Kidney (tissue), 14 donors: Measurements from ENCODE around the gene ITPK1. TPM values are rescaled to one million over a fixed set of nuclear protein-coding genes. Genes with fewer than 3 reads are reported as not detected.

Source experiments
- DNase-seq, 5 donors: peaks; one replicate each; pipeline ENCODE4 v3.0.0-alpha.2; 2013 to 2020
- FAIRE-seq: peaks from 2 replicates; lab custom pipeline; 2012; peaks lifted over from hg19 to GRCh38; lab: Jason Lieb, UNC
- H3K27ac ChIP-seq, 2 donors: one replicate each; pipeline ENCODE4 v1.7.0; 2013; ENCODE audit warnings: low read depth in 2 of 2, low read length in 2 of 2, inconsistent platforms in 1 of 2
- H3K27me3 ChIP-seq: one replicate; pipeline ENCODE4 v1.7.1; 2013; ENCODE audit warnings: low read length, inconsistent platforms; ENCODE audit not compliant: control insufficient read depth, insufficient read depth
- H3K36me3 ChIP-seq, 3 donors: one replicate each; pipeline versions ENCODE4 v1.7.0 to v1.7.1; 2013; ENCODE audit warnings: low read length in 3 of 3, control low read depth in 1 of 3, inconsistent platforms in 1 of 3; ENCODE audit not compliant: insufficient read depth in 3 of 3, control insufficient read depth in 2 of 3
- H3K4me1 ChIP-seq, 3 donors: one replicate each; pipeline versions ENCODE4 v1.7.0 to v1.7.1; 2013; ENCODE audit warnings: low read length in 3 of 3, inconsistent platforms in 1 of 3, low read depth in 1 of 3; ENCODE audit not compliant: control insufficient read depth in 2 of 3, insufficient read depth in 2 of 3
- H3K4me3 ChIP-seq, 3 donors: one replicate each; pipeline versions ENCODE4 v1.7.0 to v1.8.1; 2013; ENCODE audit warnings: low read length in 3 of 3, control low read depth in 1 of 3, inconsistent platforms in 1 of 3
- H3K9ac ChIP-seq, 3 donors: one replicate each; pipeline versions ENCODE4 v1.7.0 to v1.7.1; 2013; ENCODE audit warnings: low read length in 3 of 3, control low read depth in 1 of 3, inconsistent platforms in 1 of 3
- H3K9me3 ChIP-seq, 3 donors: one replicate each; pipeline versions ENCODE4 v1.7.0 to v1.7.1; 2013; ENCODE audit warnings: low read length in 3 of 3, control low read depth in 1 of 3, inconsistent platforms in 1 of 3; ENCODE audit not compliant: control insufficient read depth in 2 of 3, insufficient read depth in 1 of 3
- intact Hi-C: fragments of 100-400 bp; cut with DNase I; formaldehyde crosslinking; loops from one replicate; pipeline ENCODE4 v1.11.1; 2022
- polyA plus RNA-seq: library from polyadenylated mRNA; stranded (reverse); fragments of 350-450 nt; fragmentation: Illumina TruSeq; extraction: RNeasy Lipid Tissue Mini Kit (QIAGEN cat#74804); gene quantifications from one replicate; pipeline ENCODE4 v1.2.3, GENCODE V29; 2014; ENCODE audit warnings: low read depth, low replicate concordance; ENCODE audit not compliant: insufficient read depth
- total RNA-seq: library from RNA; stranded (reverse); fragmentation: NEBNext Ultra II Directional; extraction: Animal tissue kit (Norgen Biotek cat#: 25700); gene quantifications from one replicate; pipeline ENCODE4 v1.2.1, GENCODE V29; 2021
- TF ChIP-seq, protein P1 (sequence below): IDR thresholded peaks from 3 replicates; pipeline ENCODE4 v1.5.1; 2012; ENCODE audit warnings: mild to moderate bottlenecking, moderate library complexity, borderline replicate concordance; ENCODE audit not compliant: insufficient read depth; ENCODE audit errors: extremely low read depth
- donor health status: control.
- donor health status: control.
- donor health status: control.
- donor health status: control.
- donor health status: control.
- donor health status: DM: yes; HTN: yes; CAD: no.
- donor health status: Normal renal cell carcinoma (clear cell type).

Gene ITPK1
- total and polyA plus RNA-seq, 2 donors from 2014 or later, result 43.6 to 92.0 TPM

DNA sequence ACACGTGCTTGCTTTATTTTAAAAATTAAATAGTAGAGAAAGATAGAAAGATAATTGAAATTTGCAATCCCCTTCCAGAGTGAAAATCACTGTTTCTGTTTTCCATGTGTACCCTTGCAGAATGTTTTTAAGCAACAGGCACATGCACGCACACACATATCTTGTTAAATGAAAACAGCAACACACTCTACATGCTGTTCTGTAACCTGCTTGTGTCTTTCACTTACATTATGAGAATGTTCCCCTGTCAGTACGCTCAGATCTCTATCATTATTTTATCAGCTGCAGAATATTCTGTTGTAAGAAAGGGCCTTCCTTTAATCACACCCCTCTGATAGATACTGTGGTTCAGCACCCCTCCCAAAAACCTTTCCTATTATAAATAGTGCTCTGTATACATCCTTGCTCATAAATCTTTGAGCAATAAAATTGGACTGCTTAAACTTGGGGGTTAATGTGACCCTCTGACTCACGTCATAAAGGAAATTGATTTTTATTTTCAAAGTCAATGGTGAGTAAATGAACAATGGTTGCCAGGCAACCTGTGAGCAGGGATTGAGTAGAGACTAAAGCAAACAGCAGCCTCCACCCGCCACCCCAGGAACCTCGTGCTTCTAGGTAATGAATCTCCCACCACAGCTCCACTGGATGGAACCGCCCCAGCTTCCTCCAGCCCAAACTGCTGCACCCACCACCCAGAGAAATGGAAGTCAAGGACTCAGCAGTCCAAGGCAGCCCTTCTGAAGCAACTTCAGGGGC is 224.7 kb downstream of the ITPK1 start:
- Histone ChIP-seq H3K27ac (no peak overlapping the region), H3K27me3 (no peaks in the 10 kb centered on the region), H3K4me1 (no peaks in the 10 kb centered on the region), H3K4me3 (no peak overlapping the region), H3K9me3 (peaks cover 0 to 8% (median 0%) of the 10 kb centered on the region in 3 donors), H3K36me3 (no peaks in the 10 kb centered on the region), H3K9ac (no peak overlapping the region)
- intact Hi-C loops, result no loop called here
- DNase-seq (no peak), FAIRE-seq (no peak)
- TF ChIP-seq, protein P1, sequence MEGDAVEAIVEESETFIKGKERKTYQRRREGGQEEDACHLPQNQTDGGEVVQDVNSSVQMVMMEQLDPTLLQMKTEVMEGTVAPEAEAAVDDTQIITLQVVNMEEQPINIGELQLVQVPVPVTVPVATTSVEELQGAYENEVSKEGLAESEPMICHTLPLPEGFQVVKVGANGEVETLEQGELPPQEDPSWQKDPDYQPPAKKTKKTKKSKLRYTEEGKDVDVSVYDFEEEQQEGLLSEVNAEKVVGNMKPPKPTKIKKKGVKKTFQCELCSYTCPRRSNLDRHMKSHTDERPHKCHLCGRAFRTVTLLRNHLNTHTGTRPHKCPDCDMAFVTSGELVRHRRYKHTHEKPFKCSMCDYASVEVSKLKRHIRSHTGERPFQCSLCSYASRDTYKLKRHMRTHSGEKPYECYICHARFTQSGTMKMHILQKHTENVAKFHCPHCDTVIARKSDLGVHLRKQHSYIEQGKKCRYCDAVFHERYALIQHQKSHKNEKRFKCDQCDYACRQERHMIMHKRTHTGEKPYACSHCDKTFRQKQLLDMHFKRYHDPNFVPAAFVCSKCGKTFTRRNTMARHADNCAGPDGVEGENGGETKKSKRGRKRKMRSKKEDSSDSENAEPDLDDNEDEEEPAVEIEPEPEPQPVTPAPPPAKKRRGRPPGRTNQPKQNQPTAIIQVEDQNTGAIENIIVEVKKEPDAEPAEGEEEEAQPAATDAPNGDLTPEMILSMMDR, result no peak

DNA sequence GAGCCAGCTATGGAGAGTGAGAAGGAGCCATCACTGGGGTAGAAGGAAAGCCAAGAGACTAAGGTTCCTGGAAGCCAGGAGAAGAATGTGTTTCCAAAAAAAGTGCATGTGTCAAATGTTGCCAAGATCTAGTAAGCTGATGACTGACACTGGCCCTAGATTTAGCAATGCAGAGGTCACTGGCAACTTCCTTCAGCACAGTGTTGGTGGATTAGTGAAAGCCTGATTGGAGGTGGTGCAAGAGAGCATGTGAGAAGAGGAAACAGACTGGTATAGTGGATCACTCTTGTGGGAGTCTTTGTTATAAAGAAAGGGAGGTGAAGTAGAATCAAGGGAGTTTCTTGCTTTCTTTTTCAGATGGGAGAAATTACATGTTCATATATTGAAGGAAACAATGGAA is 226.8 kb downstream of the ITPK1 start:
- intact Hi-C loops, result no loop called here
- FAIRE-seq (no peak), DNase-seq (no peak)
- Histone ChIP-seq H3K4me3 (no peak overlapping the region), H3K27ac (no peak overlapping the region), H3K36me3 (no peaks in the 10 kb centered on the region), H3K4me1 (no peaks in the 10 kb centered on the region), H3K9me3 (peaks cover 0 to 3% (median 0%) of the 10 kb centered on the region in 3 donors), H3K27me3 (no peaks in the 10 kb centered on the region), H3K9ac (no peak overlapping the region)
- TF ChIP-seq, protein P1, result no peak

DNA sequence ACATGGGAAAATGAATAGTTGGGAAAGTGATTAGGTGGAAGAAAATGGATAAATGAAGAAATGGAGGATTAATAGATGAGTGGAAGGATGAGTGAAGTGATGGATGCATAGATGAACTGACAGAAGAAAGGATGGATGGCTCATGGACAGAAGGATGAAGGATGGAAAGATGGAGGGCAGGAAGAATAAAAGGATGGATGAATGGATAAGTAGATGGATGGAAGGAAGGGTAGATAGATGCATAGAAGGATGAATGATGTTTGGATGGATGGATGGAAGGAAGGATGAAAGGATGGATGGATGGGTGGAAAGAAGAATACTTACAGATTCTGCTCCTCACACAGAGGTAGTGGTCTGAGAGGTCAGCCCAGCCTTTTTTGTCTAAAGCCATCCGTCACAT is 228.6 kb downstream of the ITPK1 start:
- FAIRE-seq (no peak), DNase-seq (no peak)
- H3K27ac ChIP-seq, result no peak overlapping the region
- intact Hi-C loops, result no loop called here
- H3K9ac ChIP-seq, result no peak overlapping the region
- no peaks in the 10 kb centered on the region for H3K36me3 ChIP-seq
- no peak overlapping the region for H3K4me3 ChIP-seq
- H3K27me3 ChIP-seq, result no peaks in the 10 kb centered on the region
- TF ChIP-seq, protein P1, result no peak
- no peaks in the 10 kb centered on the region for H3K4me1 ChIP-seq
- no peaks in the 10 kb centered on the region for H3K9me3 ChIP-seq

Other genes starting within 250 kb of the ITPK1 start
- gene CHGA, start 192.8 kb downstream of the ITPK1 start, total RNA-seq, result 0.38 TPM
- 6.6 TPM for gene CHGA, start 192.8 kb downstream of the ITPK1 start, polyA plus RNA-seq
- 38.4 TPM for gene MOAP1, start 69.0 kb upstream of the ITPK1 start, total RNA-seq
- 40.1 TPM for gene MOAP1, start 69.0 kb upstream of the ITPK1 start, polyA plus RNA-seq
- 25.6 TPM for gene LYSET, start 69.4 kb upstream of the ITPK1 start, total RNA-seq
- gene LYSET, start 69.4 kb upstream of the ITPK1 start, polyA plus RNA-seq, result 34.9 TPM
- 12.3 TPM for gene GON7, start 91.1 kb upstream of the ITPK1 start, total RNA-seq
- gene GON7, start 91.1 kb upstream of the ITPK1 start, polyA plus RNA-seq, result 35.3 TPM
- 23.6 TPM for gene UBR7, start 91.3 kb upstream of the ITPK1 start, total RNA-seq
- 14.3 TPM for gene UBR7, start 91.3 kb upstream of the ITPK1 start, polyA plus RNA-seq
- 78.2 TPM for gene BTBD7, start 217.1 kb upstream of the ITPK1 start, total RNA-seq
- 10.3 TPM for gene BTBD7, start 217.1 kb upstream of the ITPK1 start, polyA plus RNA-seq
- not detected for gene COX8C, start 231.3 kb upstream of the ITPK1 start, total RNA-seq
- gene COX8C, start 231.3 kb upstream of the ITPK1 start, polyA plus RNA-seq, result not detected